ENCODE measurements around the gene KPTN. TPM values are rescaled to one million over a fixed set of nuclear protein-coding genes. Genes with fewer than 3 reads are reported as not detected.

The KPTN gene
- total and polyA plus RNA-seq, 2 of the 13 experiments (the other 11 are each of a cell fraction or from before 2014, with no cell fraction given), result 9.1 to 13.3 TPM

- TF ChIP-seq ZBTB4 (CRISPR knock-in tag; IDR thresholded peaks at IDR 0.05; ENCODE audit: borderline replicate concordance) (no peak), RAD51 (IDR thresholded peaks at IDR 0.05; ENCODE audit: borderline replicate concordance) (peak; percentile 99), ZKSCAN1 (IDR thresholded peaks at IDR 0.05; ENCODE audit: low read length) (no peak), JUND (CRISPR knock-in tag; IDR thresholded peaks at IDR 0.05) (no peak), ZNF20 (CRISPR knock-in tag; IDR thresholded peaks at IDR 0.05) (no peak), HDAC6 (IDR thresholded peaks at IDR 0.05; ENCODE audit: low read depth, low read length) (no peak), POLR2AphosphoS2 (IDR thresholded peaks at IDR 0.05; ENCODE audit: low read depth, low read length) (no peak), RFXAP (CRISPR knock-in tag; IDR thresholded peaks at IDR 0.05; ENCODE audit: borderline replicate concordance) (peak; percentile 47; the same call in 1 of the 2 replicates), ZNF720 (CRISPR knock-in tag; IDR thresholded peaks at IDR 0.05) (no peak), ZNF780A (CRISPR knock-in tag; IDR thresholded peaks at IDR 0.05) (no peak), ZNF101 (CRISPR knock-in tag; IDR thresholded peaks at IDR 0.05; ENCODE audit: borderline replicate concordance, low read depth) (no peak), ZNF350 (CRISPR knock-in tag; IDR thresholded peaks at IDR 0.05; ENCODE audit: borderline replicate concordance, low read depth) (no peak), ZNF615 (CRISPR knock-in tag; IDR thresholded peaks at IDR 0.05; ENCODE audit: borderline replicate concordance) (no peak), POLR2G (IDR thresholded peaks at IDR 0.05; ENCODE audit: low read depth, low read length) (peak; percentile 79), ZFP82 (CRISPR knock-in tag; IDR thresholded peaks at IDR 0.05; ENCODE audit: borderline replicate concordance) (no peak), CSRNP1 (CRISPR knock-in tag; IDR thresholded peaks at IDR 0.05) (no peak)
- TF ChIP-seq, protein P1, sequence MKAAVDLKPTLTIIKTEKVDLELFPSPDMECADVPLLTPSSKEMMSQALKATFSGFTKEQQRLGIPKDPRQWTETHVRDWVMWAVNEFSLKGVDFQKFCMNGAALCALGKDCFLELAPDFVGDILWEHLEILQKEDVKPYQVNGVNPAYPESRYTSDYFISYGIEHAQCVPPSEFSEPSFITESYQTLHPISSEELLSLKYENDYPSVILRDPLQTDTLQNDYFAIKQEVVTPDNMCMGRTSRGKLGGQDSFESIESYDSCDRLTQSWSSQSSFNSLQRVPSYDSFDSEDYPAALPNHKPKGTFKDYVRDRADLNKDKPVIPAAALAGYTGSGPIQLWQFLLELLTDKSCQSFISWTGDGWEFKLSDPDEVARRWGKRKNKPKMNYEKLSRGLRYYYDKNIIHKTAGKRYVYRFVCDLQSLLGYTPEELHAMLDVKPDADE (CRISPR knock-in tag; IDR thresholded peaks at IDR 0.05), result no peak
- TF ChIP-seq, protein P2, sequence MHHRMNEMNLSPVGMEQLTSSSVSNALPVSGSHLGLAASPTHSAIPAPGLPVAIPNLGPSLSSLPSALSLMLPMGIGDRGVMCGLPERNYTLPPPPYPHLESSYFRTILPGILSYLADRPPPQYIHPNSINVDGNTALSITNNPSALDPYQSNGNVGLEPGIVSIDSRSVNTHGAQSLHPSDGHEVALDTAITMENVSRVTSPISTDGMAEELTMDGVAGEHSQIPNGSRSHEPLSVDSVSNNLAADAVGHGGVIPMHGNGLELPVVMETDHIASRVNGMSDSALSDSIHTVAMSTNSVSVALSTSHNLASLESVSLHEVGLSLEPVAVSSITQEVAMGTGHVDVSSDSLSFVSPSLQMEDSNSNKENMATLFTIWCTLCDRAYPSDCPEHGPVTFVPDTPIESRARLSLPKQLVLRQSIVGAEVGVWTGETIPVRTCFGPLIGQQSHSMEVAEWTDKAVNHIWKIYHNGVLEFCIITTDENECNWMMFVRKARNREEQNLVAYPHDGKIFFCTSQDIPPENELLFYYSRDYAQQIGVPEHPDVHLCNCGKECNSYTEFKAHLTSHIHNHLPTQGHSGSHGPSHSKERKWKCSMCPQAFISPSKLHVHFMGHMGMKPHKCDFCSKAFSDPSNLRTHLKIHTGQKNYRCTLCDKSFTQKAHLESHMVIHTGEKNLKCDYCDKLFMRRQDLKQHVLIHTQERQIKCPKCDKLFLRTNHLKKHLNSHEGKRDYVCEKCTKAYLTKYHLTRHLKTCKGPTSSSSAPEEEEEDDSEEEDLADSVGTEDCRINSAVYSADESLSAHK (CRISPR knock-in tag; IDR thresholded peaks at IDR 0.05; ENCODE audit: borderline replicate concordance), result no peak
Measured at GRCh38 chr19:47514869-47515588, 31.0 kb upstream of the KPTN start, which contains the start of gene NAPA (continued).
